ENCODE results near the gene WSB1.

Gene WSB1

GRCh38 chr17:27284811-27285415 lies 9.0 kb upstream of the WSB1 start:
- H3K36me3 ChIP-seq (ENCODE audit: control insufficient read depth in 2 of 2, insufficient read depth in 1 of 2, low read length in 2 of 2): no peaks in the 10 kb centered on the region
- no peaks in the 10 kb centered on the region for H3K4me1 ChIP-seq (ENCODE audit: control insufficient read depth, insufficient read depth, low read length)
- no peak overlapping the region for H3K4me3 ChIP-seq (ENCODE audit: low read depth, low read length)
- POLR2A ChIA-PET: interaction anchor here (0.5 to 2.4 kb wide), 3 partner anchors 9 to 860 kb away, joined by 4 to 21 read pairs (median 9); partner anchors contain the start of gene WSB1
- H3K9me3 ChIP-seq (ENCODE audit: control insufficient read depth, insufficient read depth, low read depth, low read length): no peaks in the 10 kb centered on the region
- H3K27ac ChIP-seq (ENCODE audit: extremely low read depth, low read depth, low read length): no peak overlapping the region
- TF ChIP-seq, protein P1, sequence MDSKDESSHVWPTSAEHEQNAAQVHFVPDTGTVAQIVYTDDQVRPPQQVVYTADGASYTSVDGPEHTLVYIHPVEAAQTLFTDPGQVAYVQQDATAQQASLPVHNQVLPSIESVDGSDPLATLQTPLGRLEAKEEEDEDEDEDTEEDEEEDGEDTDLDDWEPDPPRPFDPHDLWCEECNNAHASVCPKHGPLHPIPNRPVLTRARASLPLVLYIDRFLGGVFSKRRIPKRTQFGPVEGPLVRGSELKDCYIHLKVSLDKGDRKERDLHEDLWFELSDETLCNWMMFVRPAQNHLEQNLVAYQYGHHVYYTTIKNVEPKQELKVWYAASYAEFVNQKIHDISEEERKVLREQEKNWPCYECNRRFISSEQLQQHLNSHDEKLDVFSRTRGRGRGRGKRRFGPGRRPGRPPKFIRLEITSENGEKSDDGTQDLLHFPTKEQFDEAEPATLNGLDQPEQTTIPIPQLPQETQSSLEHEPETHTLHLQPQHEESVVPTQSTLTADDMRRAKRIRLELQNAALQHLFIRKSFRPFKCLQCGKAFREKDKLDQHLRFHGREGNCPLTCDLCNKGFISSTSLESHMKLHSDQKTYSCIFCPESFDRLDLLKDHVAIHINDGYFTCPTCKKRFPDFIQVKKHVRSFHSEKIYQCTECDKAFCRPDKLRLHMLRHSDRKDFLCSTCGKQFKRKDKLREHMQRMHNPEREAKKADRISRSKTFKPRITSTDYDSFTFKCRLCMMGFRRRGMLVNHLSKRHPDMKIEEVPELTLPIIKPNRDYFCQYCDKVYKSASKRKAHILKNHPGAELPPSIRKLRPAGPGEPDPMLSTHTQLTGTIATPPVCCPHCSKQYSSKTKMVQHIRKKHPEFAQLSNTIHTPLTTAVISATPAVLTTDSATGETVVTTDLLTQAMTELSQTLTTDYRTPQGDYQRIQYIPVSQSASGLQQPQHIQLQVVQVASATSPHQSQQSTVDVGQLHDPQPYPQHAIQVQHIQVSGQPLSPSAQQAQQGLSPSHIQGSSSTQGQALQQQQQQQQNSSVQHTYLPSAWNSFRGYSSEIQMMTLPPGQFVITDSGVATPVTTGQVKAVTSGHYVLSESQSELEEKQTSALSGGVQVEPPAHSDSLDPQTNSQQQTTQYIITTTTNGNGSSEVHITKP (tag by site-specific recombination; IDR thresholded peaks at IDR 0.05): peak; percentile 79
- TF ChIP-seq, protein P2, sequence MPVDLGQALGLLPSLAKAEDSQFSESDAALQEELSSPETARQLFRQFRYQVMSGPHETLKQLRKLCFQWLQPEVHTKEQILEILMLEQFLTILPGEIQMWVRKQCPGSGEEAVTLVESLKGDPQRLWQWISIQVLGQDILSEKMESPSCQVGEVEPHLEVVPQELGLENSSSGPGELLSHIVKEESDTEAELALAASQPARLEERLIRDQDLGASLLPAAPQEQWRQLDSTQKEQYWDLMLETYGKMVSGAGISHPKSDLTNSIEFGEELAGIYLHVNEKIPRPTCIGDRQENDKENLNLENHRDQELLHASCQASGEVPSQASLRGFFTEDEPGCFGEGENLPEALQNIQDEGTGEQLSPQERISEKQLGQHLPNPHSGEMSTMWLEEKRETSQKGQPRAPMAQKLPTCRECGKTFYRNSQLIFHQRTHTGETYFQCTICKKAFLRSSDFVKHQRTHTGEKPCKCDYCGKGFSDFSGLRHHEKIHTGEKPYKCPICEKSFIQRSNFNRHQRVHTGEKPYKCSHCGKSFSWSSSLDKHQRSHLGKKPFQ (tag by site-specific recombination; IDR thresholded peaks at IDR 0.05): no peak
- CTCF ChIA-PET: interaction anchor here (0.8 to 2.3 kb wide), 4 partner anchors 8 to 49 kb away, joined by 3 to 7 read pairs (median 3); no protein-coding TSS in a partner anchor

GRCh38 chr17:27285516-27285915 lies 8.4 kb upstream of the WSB1 start:
- Histone ChIP-seq H3K9me3 (ENCODE audit: control insufficient read depth, insufficient read depth, low read depth, low read length) (no peaks in the 10 kb centered on the region), H3K4me1 (ENCODE audit: control insufficient read depth, insufficient read depth, low read length) (no peaks in the 10 kb centered on the region), H3K36me3 (ENCODE audit: control insufficient read depth in 2 of 2, insufficient read depth in 1 of 2, low read length in 2 of 2) (no peaks in the 10 kb centered on the region), H3K27ac (ENCODE audit: extremely low read depth, low read depth, low read length) (no peak overlapping the region), H3K4me3 (ENCODE audit: low read depth, low read length) (no peak overlapping the region)
- CTCF ChIA-PET: interaction anchor here (1.0 kb wide), 1 partner anchor 48 kb away, joined by 3 read pairs; no protein-coding TSS in a partner anchor
- no peak for TF ChIP-seq ZNF658 (tag by site-specific recombination; IDR thresholded peaks at IDR 0.05)
- TF ChIP-seq ZNF175 (tag by site-specific recombination; IDR thresholded peaks at IDR 0.05): no peak
- no peak for TF ChIP-seq IKZF3 (tag by site-specific recombination; IDR thresholded peaks at IDR 0.05)
- TF ChIP-seq HIC1 (tag by site-specific recombination; IDR thresholded peaks at IDR 0.05): no peak
- TF ChIP-seq, protein P3, sequence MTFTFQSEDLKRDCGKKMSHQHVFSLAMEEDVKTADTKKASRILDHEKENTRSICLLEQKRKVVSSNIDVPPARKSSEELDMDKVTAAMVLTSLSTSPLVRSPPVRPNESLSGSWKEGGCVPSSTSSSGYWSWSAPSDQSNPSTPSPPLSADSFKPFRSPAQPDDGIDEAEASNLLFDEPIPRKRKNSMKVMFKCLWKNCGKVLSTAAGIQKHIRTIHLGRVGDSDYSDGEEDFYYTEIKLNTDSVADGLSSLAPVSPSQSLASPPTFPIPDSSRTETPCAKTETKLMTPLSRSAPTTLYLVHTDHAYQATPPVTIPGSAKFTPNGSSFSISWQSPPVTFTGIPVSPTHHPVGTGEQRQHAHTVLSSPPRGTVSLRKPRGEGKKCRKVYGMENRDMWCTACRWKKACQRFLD (tag by site-specific recombination; IDR thresholded peaks at IDR 0.05): no peak
- TF ChIP-seq ZBTB48 (tag by site-specific recombination; IDR thresholded peaks at IDR 0.05): no peak
- no peak for TF ChIP-seq ZNF677 (tag by site-specific recombination; IDR thresholded peaks at IDR 0.05)
- no peak for TF ChIP-seq ZNF148 (tag by site-specific recombination; IDR thresholded peaks at IDR 0.05; ENCODE audit: borderline replicate concordance)
- TF ChIP-seq ZNF292 (tag by site-specific recombination; IDR thresholded peaks at IDR 0.05; ENCODE audit: borderline replicate concordance, low read depth): no peak
- TF ChIP-seq FEZF1 (tag by site-specific recombination; IDR thresholded peaks at IDR 0.05): no peak
- TF ChIP-seq TSHZ1 (tag by site-specific recombination; IDR thresholded peaks at IDR 0.05; ENCODE audit: borderline replicate concordance): no peak
- TF ChIP-seq KLF10 (tag by site-specific recombination; IDR thresholded peaks at IDR 0.05): no peak
- POLR2A ChIA-PET: interaction anchor here (0.7 to 2.4 kb wide), 2 partner anchors 9 kb away, joined by 9 to 21 read pairs; partner anchors contain the start of gene WSB1

All from HEK293 (cell line).